SU-DHL-6 (cell line): ENCODE measurements around the gene ZGPAT.

Experiments used
- H2AFZ ChIP-seq: fragments of 200-600 bp; sonication (generic); 2 replicates; pipeline ENCODE4 v1.6.1; 2014; ENCODE audit warnings: low read depth, mild to moderate bottlenecking, moderate library complexity, mixed read lengths, antibody characterized with exemption, low read length; ENCODE audit not compliant: severe bottlenecking
- H3F3A ChIP-seq: fragments of 200-600 bp; shearing (Covaris generic); 2 replicates; pipeline ENCODE4 v1.6.0; 2016; ENCODE audit warnings: antibody characterized with exemption, mild to moderate bottlenecking; ENCODE audit not compliant: insufficient read depth
- H3K27ac ChIP-seq: fragments of 200-600 bp; sonication (generic); 2 replicates; pipeline ENCODE4 v1.5.1; 2016; ENCODE audit warnings: low read depth, mild to moderate bottlenecking, low read length, moderate library complexity, mixed read lengths
- H3K27me3 ChIP-seq: fragments of 200-600 bp; sonication (generic), shearing (Covaris generic); 2 replicates; pipeline ENCODE4 v1.6.0; 2014; ENCODE audit warnings: mild to moderate bottlenecking, low read length
- H3K36me3 ChIP-seq: fragments of 200-600 bp; sonication (generic); 2 replicates; pipeline ENCODE4 v1.6.1; 2014; ENCODE audit warnings: mild to moderate bottlenecking, low read length, mixed read lengths
- H3K4me2 ChIP-seq: fragments of 300-600, 200-600 bp; shearing (Covaris generic), sonication (generic); 2 replicates; pipeline ENCODE4 v1.6.0; 2014; ENCODE audit warnings: low read length, low read depth, mild to moderate bottlenecking; ENCODE audit not compliant: poor library complexity, severe bottlenecking
- H3K4me3 ChIP-seq: fragments of 200-600 bp; sonication (generic); 2 replicates; pipeline ENCODE4 v1.5.1; 2014; ENCODE audit warnings: antibody characterized with exemption, low read length, mild to moderate bottlenecking, mixed read lengths; ENCODE audit not compliant: insufficient read depth, poor library complexity, severe bottlenecking
- H3K79me2 ChIP-seq: fragments of 200-600 bp; sonication (generic); 2 replicates; pipeline ENCODE4 v1.6.1; 2014; ENCODE audit warnings: mild to moderate bottlenecking, low read length, moderate library complexity; ENCODE audit not compliant: insufficient read depth
- H3K9ac ChIP-seq: fragments of 200-600 bp; sonication (generic); 2 replicates; pipeline ENCODE4 v1.7.0; 2014; ENCODE audit warnings: mild to moderate bottlenecking, low read length
- H3K9me2 ChIP-seq: fragments of 200-600 bp; sonication (generic); replicated peaks from 2 replicates; pipeline ENCODE4 v1.6.1; 2014; ENCODE audit warnings: low read length; ENCODE audit not compliant: insufficient read depth
- H3K9me3 ChIP-seq: fragments of 200-600 bp; sonication (generic); 2 replicates; pipeline ENCODE4 v1.6.1; 2014; ENCODE audit warnings: low read length, mixed read lengths; ENCODE audit not compliant: insufficient read depth
- H4K20me1 ChIP-seq: fragments of 200-600 bp; sonication (generic); 2 replicates; pipeline ENCODE4 v1.6.1; 2014; ENCODE audit warnings: low read depth, mild to moderate bottlenecking, antibody characterized with exemption, low read length, moderate library complexity, mixed read lengths
- CTCF ChIP-seq: fragments of 200-600 bp; sonication (generic); IDR thresholded peaks from one replicate; pipeline ENCODE4 v1.5.1; 2017; ENCODE audit warnings: antibody characterized with exemption, mild to moderate bottlenecking, low read length, moderate library complexity; ENCODE audit not compliant: insufficient read depth, poor library complexity, severe bottlenecking
- EZH2phosphoT487 ChIP-seq: fragments of 200-600 bp; sonication (generic), shearing (Covaris generic); conservative IDR thresholded peaks from 2 replicates; pipeline ENCODE4 v1.6.1; 2018; ENCODE audit warnings: mild to moderate bottlenecking, antibody characterized with exemption, low read length, moderate library complexity, mixed read lengths

Gene ZGPAT

GRCh38 chr20:63695424-63696305 is 12.2 kb upstream of the ZGPAT start:
- H3K9me2 ChIP-seq = no peaks in the 10 kb centered on the region
- H3K27ac ChIP-seq = no peak overlapping the region
- TF ChIP-seq EZH2phosphoT487 = no peak
- no peak overlapping the region for H3K4me3 ChIP-seq
- H2AFZ ChIP-seq = no peak overlapping the region
- H4K20me1 ChIP-seq = no peaks in the 10 kb centered on the region
- H3K4me2 ChIP-seq = no peak overlapping the region
- H3K9ac ChIP-seq = no peak overlapping the region
- H3K9me3 ChIP-seq = no peaks in the 10 kb centered on the region
- no peaks in the 10 kb centered on the region for H3F3A ChIP-seq
- H3K79me2 ChIP-seq = no peaks in the 10 kb centered on the region
- no peaks in the 10 kb centered on the region for H3K27me3 ChIP-seq
- no peaks in the 10 kb centered on the region for H3K36me3 ChIP-seq

GRCh38 chr20:63696306-63696627 is 11.6 kb upstream of the ZGPAT start:
- H4K20me1 ChIP-seq = no peaks in the 10 kb centered on the region
- H3F3A ChIP-seq = no peaks in the 10 kb centered on the region
- H3K4me2 ChIP-seq = no peak overlapping the region
- no peaks in the 10 kb centered on the region for H3K9me2 ChIP-seq
- H2AFZ ChIP-seq = no peak overlapping the region
- H3K27ac ChIP-seq = no peak overlapping the region
- H3K4me3 ChIP-seq = no peak overlapping the region
- no peak overlapping the region for H3K9ac ChIP-seq
- H3K27me3 ChIP-seq = no peaks in the 10 kb centered on the region
- H3K36me3 ChIP-seq = no peaks in the 10 kb centered on the region
- H3K9me3 ChIP-seq = no peaks in the 10 kb centered on the region
- TF ChIP-seq CTCF = no peak
- TF ChIP-seq EZH2phosphoT487 = no peak
- H3K79me2 ChIP-seq = no peaks in the 10 kb centered on the region

- Histone ChIP-seq H3K4me3 (no peak within 1 kb of the TSS), H3K4me2 (no peak within 1 kb of the TSS), H3K27ac (no peak within 1 kb of the TSS), H3K27me3 (no peaks in the 10 kb centered on the region), H3K9me2 (no peaks in the 10 kb centered on the region), H3K9ac (no peak within 1 kb of the TSS), H3K79me2 (no peaks in the 10 kb centered on the region), H3F3A (no peaks in the 10 kb centered on the region), H3K36me3 (no peaks in the 10 kb centered on the region), H2AFZ (no peak within 1 kb of the TSS), H4K20me1 (no peaks in the 10 kb centered on the region), H3K9me3 (no peaks in the 10 kb centered on the region)
- no peak for TF ChIP-seq CTCF
- no peak for TF ChIP-seq EZH2phosphoT487
Measured at GRCh38 chr20:63696628-63697356, 11.0 kb upstream of the ZGPAT start, which contains the start of gene TNFRSF6B. TNFRSF6B (plus strand) TSS chr20:63696652; CDS start chr20:63696768, 116 bp downstream.

GRCh38 chr20:63697357-63697867 is 10.4 kb upstream of the ZGPAT start:
- H3K27me3 ChIP-seq = no peaks in the 10 kb centered on the region
- no peaks in the 10 kb centered on the region for H3F3A ChIP-seq
- no peak overlapping the region for H3K9ac ChIP-seq
- H3K9me3 ChIP-seq = no peaks in the 10 kb centered on the region
- H3K4me3 ChIP-seq = no peak overlapping the region
- TF ChIP-seq EZH2phosphoT487 (no peak), CTCF (no peak)
- no peaks in the 10 kb centered on the region for H3K79me2 ChIP-seq
- H3K27ac ChIP-seq = no peak overlapping the region
- H3K4me2 ChIP-seq = no peak overlapping the region
- no peaks in the 10 kb centered on the region for H4K20me1 ChIP-seq
- no peaks in the 10 kb centered on the region for H3K9me2 ChIP-seq
- H2AFZ ChIP-seq = no peak overlapping the region
- no peaks in the 10 kb centered on the region for H3K36me3 ChIP-seq
